ENCODE measurements around the gene MANSC1. TPM values are rescaled to one million over a fixed set of nuclear protein-coding genes. Genes with fewer than 3 reads are reported as not detected.

The MANSC1 gene
- 53.2 and 54.5 TPM in 2 replicates for total RNA-seq

DNA sequence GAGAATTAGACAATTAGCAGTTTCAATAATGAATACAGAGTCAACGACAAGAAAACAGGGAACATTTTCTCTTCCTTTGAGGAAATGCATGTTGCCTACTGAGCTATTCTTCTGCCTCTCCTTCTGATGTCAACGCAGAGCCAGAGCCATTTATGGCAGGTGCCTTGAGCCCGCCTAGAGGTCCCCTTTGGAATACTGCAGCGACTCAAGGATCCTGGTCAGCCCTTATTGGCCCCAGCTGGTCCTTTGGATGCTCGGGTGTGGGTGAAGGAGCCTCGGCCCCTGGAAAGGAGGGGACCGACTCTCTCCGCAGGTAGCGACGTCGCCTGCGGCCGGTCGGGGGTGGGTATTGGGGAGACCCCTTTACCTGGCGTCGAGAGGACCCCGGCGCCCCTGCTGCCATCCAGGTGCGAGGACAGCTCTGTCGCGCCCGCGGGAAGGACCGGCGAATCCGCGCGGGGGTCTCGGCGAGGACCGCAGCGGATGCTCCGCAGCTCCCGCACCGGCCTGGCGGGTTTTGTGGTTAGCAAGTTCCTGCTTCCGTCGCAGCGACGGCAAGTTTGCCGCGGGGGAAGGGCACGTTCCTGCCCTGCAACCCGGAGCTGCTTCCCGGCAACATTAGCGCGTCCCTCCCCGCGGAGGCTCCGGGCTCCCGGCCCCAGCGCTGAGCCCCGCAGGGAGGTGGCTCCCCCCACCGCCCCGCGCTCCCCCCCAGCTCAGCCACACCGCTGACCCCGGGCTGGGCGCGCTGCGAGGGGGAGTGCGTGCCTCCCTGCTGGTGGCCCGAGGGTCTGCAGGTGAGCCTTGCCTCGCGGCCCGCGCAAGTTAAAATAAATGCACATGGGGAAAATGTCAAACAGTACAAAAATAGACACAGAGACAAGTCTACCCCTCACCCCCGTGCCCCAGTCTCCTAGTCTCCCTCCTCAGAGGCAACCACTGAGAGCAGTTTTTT is at the start of gene MANSC1:
MANSC1 (minus strand) TSS at position 532 of the 955 bp plus-strand sequence. CDS start 6,928 bp downstream, outside the sequence.

DNA sequence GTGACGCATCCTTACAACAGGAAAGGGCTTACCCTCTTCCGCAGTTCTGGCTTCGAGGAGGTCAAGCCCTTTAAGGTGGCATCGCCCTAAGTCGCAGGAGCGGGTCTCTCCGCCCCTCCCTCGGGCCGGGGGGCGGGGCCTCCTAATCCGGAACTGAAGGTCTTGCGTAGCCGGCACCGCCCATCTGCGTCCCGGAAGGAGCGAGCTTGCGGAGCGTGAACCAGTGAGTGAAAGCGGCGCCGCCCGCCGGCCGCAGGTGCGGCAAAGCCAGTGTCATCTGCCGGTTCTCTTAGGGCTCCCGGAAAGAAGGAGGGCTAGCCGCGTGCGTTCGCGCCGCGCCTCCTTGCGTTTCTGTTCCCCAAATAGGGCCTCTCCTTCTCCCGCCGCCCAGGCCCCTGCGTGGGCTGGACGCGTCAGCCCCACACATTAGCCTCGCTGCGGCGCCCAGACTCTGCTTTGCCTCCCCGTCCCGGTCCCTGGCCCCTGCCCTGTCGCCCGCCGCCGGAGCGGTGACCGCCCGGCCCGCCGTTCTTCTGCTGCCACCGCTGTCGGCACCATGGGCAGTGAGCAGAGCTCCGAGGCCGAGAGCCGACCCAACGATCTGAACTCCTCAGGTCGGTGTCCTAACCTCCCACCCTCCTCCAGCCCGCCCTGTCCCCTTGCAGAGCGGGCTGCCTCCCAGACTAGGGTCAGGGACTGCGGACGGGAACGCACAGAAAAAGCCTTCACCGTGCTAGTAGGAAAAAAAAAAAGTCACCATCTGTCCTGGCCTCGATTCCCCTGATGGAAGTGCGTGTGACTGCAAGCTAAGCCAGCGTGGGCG is 7.1 kb upstream of the MANSC1 start, which contains the start of gene BORCS5:
BORCS5 (plus strand) TSS at position 183 of the 823 bp plus-strand sequence; CDS start at position 557, 374 bp downstream.

Small RNA genes within 50 kb of the gene (small RNA-seq; reads per million reads assigned to genes)
- not detected for gene RNU6-318P

Other genes with a start within 250 kb of the MANSC1 start
- 39.5 and 63.4 TPM in 2 replicates for gene LRP6, start 83.2 kb downstream of the MANSC1 start, total RNA-seq
- 6.8 and 9.5 TPM in 2 replicates for gene BORCS5, start 6.8 kb upstream of the MANSC1 start, total RNA-seq
- 10.6 and 11.1 TPM in 2 replicates for gene DUSP16, start 212.6 kb upstream of the MANSC1 start, total RNA-seq

All from vein endothelial cell (primary cell).